Neural progenitor cell (in vitro differentiated cells): ENCODE results near the gene BLZF1.

ENCODE experiments used
- EZH2 ChIP-seq: fragments of 200-600 bp; sonication (generic); IDR thresholded peaks from 2 replicates; pipeline ENCODE4 v1.6.1; 2017; ENCODE audit warnings: antibody characterized with exemption, mild to moderate bottlenecking, moderate library complexity
- TF ChIP-seq, protein P1 (sequence below): fragments of 200-600 bp; sonication (generic); IDR thresholded peaks from 2 replicates; pipeline ENCODE4 v1.5.1; 2017; ENCODE audit warnings: antibody characterized with exemption, mild to moderate bottlenecking

DNA sequence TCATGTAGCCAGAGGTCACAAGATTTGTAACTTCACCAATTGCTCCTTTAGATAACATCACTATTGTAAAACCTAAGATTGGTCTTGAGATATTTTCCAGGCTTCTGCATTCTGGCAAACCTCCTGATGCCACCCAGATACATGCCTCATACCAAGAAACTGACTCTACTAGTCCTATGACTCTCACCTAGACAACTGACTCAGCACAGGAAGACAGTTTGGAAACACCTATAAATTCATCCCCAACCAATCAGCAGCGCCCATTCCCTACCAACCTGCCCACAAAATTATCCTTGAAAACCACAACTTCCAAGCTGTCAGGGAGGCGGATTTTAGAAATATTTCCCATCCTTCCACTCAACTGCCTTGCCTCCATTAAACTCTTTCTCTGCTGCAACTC is 3.0 kb upstream of the BLZF1 start:
- TF ChIP-seq, protein P1, sequence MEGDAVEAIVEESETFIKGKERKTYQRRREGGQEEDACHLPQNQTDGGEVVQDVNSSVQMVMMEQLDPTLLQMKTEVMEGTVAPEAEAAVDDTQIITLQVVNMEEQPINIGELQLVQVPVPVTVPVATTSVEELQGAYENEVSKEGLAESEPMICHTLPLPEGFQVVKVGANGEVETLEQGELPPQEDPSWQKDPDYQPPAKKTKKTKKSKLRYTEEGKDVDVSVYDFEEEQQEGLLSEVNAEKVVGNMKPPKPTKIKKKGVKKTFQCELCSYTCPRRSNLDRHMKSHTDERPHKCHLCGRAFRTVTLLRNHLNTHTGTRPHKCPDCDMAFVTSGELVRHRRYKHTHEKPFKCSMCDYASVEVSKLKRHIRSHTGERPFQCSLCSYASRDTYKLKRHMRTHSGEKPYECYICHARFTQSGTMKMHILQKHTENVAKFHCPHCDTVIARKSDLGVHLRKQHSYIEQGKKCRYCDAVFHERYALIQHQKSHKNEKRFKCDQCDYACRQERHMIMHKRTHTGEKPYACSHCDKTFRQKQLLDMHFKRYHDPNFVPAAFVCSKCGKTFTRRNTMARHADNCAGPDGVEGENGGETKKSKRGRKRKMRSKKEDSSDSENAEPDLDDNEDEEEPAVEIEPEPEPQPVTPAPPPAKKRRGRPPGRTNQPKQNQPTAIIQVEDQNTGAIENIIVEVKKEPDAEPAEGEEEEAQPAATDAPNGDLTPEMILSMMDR: no peak
- TF ChIP-seq EZH2: no peak
